Colonic mucosa (tissue), 4 donors: ENCODE measurements around the gene PRR14L. TPM values are rescaled to one million over a fixed set of nuclear protein-coding genes. Genes with fewer than 3 reads are reported as not detected.
"Not testable (repeated sequence)": the region's sequence is repeated elsewhere in the genome, so short reads cannot be mapped to it uniquely, and the experiment has no call there.

Experiments used
- DNase-seq: peaks from one replicate; pipeline ENCODE4 v3.0.0-alpha.2; 2020
- H3K27ac ChIP-seq: fragments of 200-600 bp; one replicate; pipeline ENCODE4 v1.8.0; 2021
- H3K27me3 ChIP-seq: fragments of 200-600 bp; one replicate; pipeline ENCODE4 v1.8.0; 2021
- H3K36me3 ChIP-seq: fragments of 200-600 bp; one replicate; pipeline ENCODE4 v1.8.0; 2021
- H3K4me1 ChIP-seq: fragments of 200-600 bp; one replicate; pipeline ENCODE4 v1.8.0; 2021; ENCODE audit warnings: mild to moderate bottlenecking
- H3K4me3 ChIP-seq: fragments of 200-600 bp; one replicate; pipeline ENCODE4 v1.8.0; 2021
- H3K9ac ChIP-seq, 2 donors: one replicate each; pipeline ENCODE4 v1.7.0; 2013; ENCODE audit warnings: control low read depth in 2 of 2, low read depth in 2 of 2, low read length in 2 of 2
- H3K9me3 ChIP-seq: fragments of 200-600 bp; one replicate; pipeline ENCODE4 v1.8.0; 2021
- CTCF ChIP-seq: fragments of 200-600 bp; IDR thresholded peaks from one replicate; pipeline ENCODE4 v1.8.0; 2022; ENCODE audit warnings: antibody characterized with exemption, mild to moderate bottlenecking
- intact Hi-C: fragments of 100-400 bp; cut with DNase I; formaldehyde crosslinking; loops from one replicate; pipeline ENCODE4 v1.14.1; 2022
- total RNA-seq, 2 donors: library from RNA; stranded (reverse); fragmentation: NEBNext Ultra II Directional in 1 of 2; extraction: Animal tissue kit (Norgen Biotek cat#: 25700) in 1 of 2; gene quantifications; one replicate each; pipeline ENCODE4 v1.2.1, GENCODE V29; 2021
- donor health status: healthy.
- donor health status: DM: no; HTN: no; CAD: no.
- donor health status: DM: no; HTN: no; CAD: no.

Gene PRR14L
- total RNA-seq: 10 to 100 TPM; 58.2 to 74.6 TPM

GRCh38 chr22:31749636-31750364 lies at the start of gene PRR14L:
Gene PRR14L (minus strand): TSS chr22:31750132. CDS start chr22:31738860, 11,272 bp downstream.
- TF ChIP-seq CTCF: no peak
- H3K27ac ChIP-seq: peak within 1 kb of the TSS; percentile 87
- peaks cover 14% of the 10 kb centered on the region for H3K4me1 ChIP-seq
- H3K9me3 ChIP-seq: no peaks in the 10 kb centered on the region
- H3K9ac ChIP-seq: peak within 1 kb of the TSS; percentile 98 to 99
- no peaks in the 10 kb centered on the region for H3K36me3 ChIP-seq
- peak within 1 kb of the TSS; percentile 88 for H3K4me3 ChIP-seq
- intact Hi-C loops: no loop called here
- no peaks in the 10 kb centered on the region for H3K27me3 ChIP-seq
- peak; percentile 99 for DNase-seq

- H3K4me1 ChIP-seq, intact Hi-C loops, H3K4me3 ChIP-seq, DNase-seq, H3K9me3 ChIP-seq, H3K27me3 ChIP-seq, H3K27ac ChIP-seq, H3K9ac ChIP-seq: not testable (repeated sequence)
- H3K36me3 ChIP-seq: peaks cover 16% of the 10 kb centered on the region
These were observed 49.4 kb upstream of the PRR14L start for GRCh38 chr22:31799358-31799757.

DNA sequence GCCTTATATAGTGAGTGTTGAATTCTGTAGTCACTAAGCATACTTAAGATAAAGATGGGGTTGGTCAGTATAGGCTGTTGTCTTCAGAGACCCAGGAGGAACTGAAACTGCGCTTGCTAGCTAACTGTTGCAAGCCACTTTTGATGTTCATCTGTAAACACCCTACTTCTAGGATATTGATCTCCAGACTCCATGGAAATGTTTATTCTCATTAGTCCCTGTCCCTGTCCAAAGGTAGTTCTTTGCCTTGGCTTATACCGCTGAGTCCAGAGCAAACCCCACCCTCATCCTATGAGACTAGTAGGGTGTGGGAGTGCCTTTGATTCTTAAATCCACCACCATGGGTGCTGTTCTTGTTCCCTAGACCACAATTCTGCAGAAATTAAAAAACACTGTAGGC lies 40.3 kb upstream of the PRR14L start:
- no peak overlapping the region for H3K27ac ChIP-seq
- H3K9me3 ChIP-seq: no peaks in the 10 kb centered on the region
- no peaks in the 10 kb centered on the region for H3K27me3 ChIP-seq
- H3K4me1 ChIP-seq: no peaks in the 10 kb centered on the region
- no peak overlapping the region for H3K9ac ChIP-seq
- intact Hi-C loops: no loop called here
- DNase-seq: no peak
- TF ChIP-seq CTCF: no peak
- no peaks in the 10 kb centered on the region for H3K36me3 ChIP-seq
- no peak overlapping the region for H3K4me3 ChIP-seq

DNA sequence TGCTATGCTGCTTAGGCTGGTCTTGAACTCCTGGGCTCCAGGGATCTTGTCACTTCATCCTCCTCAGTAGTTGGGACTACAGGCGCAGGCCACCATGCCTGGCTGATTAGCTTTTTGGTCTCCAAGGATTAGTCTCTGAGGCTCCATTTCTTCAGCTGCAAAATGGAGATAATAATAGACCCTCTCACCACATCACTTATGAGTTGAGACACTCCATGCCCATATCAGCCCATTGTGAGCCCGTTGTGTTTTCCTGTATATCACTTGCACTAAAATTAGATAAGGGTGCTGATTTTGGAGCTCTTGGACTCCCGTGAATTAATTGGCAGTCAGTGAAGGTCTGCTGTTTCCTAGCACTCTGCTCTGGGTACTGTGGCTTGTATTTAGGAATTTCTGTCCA lies 39.9 kb upstream of the PRR14L start:
- DNase-seq: no peak
- Histone ChIP-seq H3K36me3 (no peaks in the 10 kb centered on the region), H3K27ac (no peak overlapping the region), H3K9me3 (no peaks in the 10 kb centered on the region), H3K4me1 (no peaks in the 10 kb centered on the region), H3K9ac (no peak overlapping the region), H3K4me3 (no peak overlapping the region), H3K27me3 (no peaks in the 10 kb centered on the region)
- no peak for TF ChIP-seq CTCF
- intact Hi-C loops: no loop called here

DNA sequence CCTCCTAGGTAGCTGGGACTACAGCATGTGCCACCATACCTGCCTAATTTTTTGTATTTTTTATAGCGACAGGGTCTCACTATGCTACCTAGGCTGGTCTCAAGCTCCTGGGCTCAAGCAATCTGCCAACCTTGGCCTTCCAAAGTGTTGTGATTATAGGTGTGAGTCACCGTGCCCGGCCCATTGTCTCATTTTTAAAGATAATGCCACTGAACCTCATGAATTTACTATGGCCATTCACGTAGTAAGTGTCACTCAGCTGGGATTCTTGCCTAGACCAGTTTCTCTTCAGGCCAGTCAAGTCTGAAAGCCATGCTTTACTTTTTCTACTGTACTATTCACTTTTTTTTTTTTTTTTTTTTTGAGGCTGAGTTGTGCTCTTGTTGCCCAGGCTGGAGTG lies 26.3 kb upstream of the PRR14L start:
- H3K36me3 ChIP-seq: peaks cover 9% of the 10 kb centered on the region
- no peak overlapping the region for H3K9ac ChIP-seq
- H3K4me1 ChIP-seq: no peaks in the 10 kb centered on the region
- no peak for DNase-seq
- no peak for TF ChIP-seq CTCF
- no peaks in the 10 kb centered on the region for H3K27me3 ChIP-seq
- H3K27ac ChIP-seq: no peak overlapping the region
- no peak overlapping the region for H3K4me3 ChIP-seq
- H3K9me3 ChIP-seq: no peaks in the 10 kb centered on the region
- intact Hi-C loops: no loop called here

DNA sequence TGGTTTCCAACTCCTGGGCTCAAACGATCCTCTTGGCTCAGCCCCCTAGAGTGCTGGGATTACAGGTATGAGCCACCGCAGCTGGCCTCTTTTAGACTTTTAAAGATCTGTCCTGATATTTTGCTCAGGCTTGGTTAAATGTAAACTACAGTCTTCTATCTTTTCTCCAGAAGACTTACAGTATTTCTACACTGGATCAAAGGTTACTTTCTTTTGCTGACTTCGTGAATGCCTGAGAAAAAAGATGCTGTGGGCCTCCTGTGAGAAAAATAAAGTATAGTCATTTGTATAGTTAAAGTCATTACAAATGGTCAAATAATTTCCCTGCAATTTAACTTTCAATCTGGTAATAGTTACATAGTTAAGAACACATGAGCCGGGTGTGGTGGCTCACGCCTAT lies 23.5 kb upstream of the PRR14L start:
- DNase-seq: no peak
- H3K36me3 ChIP-seq: no peaks in the 10 kb centered on the region
- intact Hi-C loops: no loop called here

More for the DNA sequence above, 23.5 kb upstream of the PRR14L start:
- H3K4me3 ChIP-seq: no peak overlapping the region
- no peaks in the 10 kb centered on the region for H3K27me3 ChIP-seq
- H3K4me1 ChIP-seq: no peaks in the 10 kb centered on the region
- no peaks in the 10 kb centered on the region for H3K9me3 ChIP-seq
- no peak for TF ChIP-seq CTCF
- no peak overlapping the region for H3K27ac ChIP-seq
- H3K9ac ChIP-seq: no peak overlapping the region
